Brain microvascular endothelial cell (primary cell): Measurements from ENCODE around the gene METTL21A.

Experiments used
- DNase-seq: peaks from one replicate; pipeline ENCODE4 v3.0.0-alpha.2; 2020
- H3K27ac ChIP-seq: fragments of 250-450 bp; sonication (Bioruptor Pico); 2 replicates; pipeline ENCODE4 v1.5.1; 2020; ENCODE audit warnings: mild to moderate bottlenecking, moderate library complexity
- H3K27me3 ChIP-seq: fragments of 250-450 bp; sonication (Bioruptor Pico); replicated peaks from 2 replicates; pipeline ENCODE4 v1.5.1; 2020; ENCODE audit warnings: mild to moderate bottlenecking
- H3K36me3 ChIP-seq: fragments of 250-450 bp; sonication (Bioruptor Pico); replicated peaks from 2 replicates; pipeline ENCODE4 v1.5.1; 2020; ENCODE audit warnings: mild to moderate bottlenecking
- H3K4me3 ChIP-seq: 2 replicates; pipeline ENCODE4 v1.5.1; 2011; ENCODE audit warnings: low read depth, mild to moderate bottlenecking, control low read depth, low read length, moderate library complexity
- CTCF ChIP-seq: IDR thresholded peaks from 2 replicates; pipeline ENCODE4 v1.5.1; 2011; ENCODE audit warnings: low read depth, mild to moderate bottlenecking, moderate library complexity, low read length, control low read depth, inconsistent platforms; ENCODE audit errors: missing control alignments
- in situ Hi-C: cut with HindIII; loops from 2 replicates; pipeline ENCODE4 v1.10.0; 2017; ENCODE audit warnings: low sequenced_read_pairs, low pct_ligation_motif_present

The METTL21A gene

GRCh38 chr2:207567671-207568070 lies 57.5 kb downstream of the METTL21A start:
- TF ChIP-seq CTCF = no peak
- in situ Hi-C loops = no loop called here
- Histone ChIP-seq H3K27ac (no peak overlapping the region), H3K36me3 (peaks cover 10% of the 10 kb centered on the region), H3K27me3 (no peaks in the 10 kb centered on the region), H3K4me3 (no peak overlapping the region)
- DNase-seq = no peak

DNA sequence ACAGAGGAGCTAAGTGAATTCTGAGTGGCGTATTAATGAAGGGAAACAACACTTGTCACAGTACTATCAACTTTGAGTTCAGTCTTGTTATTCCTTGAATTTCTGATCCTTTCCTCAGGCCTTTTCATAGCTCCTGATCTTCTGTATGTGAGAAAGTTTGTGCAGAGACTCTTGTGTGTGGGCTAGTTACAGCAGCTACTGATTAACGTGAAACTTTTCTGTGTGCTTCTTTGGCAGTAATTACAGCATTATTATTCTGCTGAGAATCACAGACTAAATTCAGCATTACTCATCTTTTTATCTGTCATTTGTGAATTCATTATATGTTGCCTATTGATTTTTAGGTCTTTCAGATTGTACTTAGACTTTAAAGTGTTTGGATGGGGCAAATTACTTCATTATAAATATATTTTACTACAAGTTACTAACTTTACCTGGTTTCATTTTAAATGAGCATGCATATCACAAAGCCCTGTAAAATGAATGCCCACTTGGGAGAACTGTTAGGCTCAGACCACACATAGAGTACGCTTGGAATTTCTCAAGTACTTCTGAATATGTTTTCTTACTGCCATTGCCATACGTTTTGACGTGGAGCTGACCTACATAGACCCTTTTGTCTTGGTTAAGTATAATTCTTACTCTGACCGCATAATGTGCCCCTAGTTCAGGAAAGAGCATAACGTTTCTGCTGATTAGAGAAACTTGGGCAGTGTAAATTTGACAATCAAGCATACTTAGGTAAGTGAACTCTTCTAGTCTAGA lies 59.3 kb downstream of the METTL21A start:
- in situ Hi-C loops = no loop called here
- H3K4me3 ChIP-seq = no peak overlapping the region
- TF ChIP-seq CTCF = no peak
- H3K36me3 ChIP-seq = peaks cover 2% of the 10 kb centered on the region
- H3K27me3 ChIP-seq = no peaks in the 10 kb centered on the region
- DNase-seq = no peak
- no peak overlapping the region for H3K27ac ChIP-seq
